HEK293T (cell line): ENCODE measurements around the gene NSUN2.

Experiments used
- CTCF ChIA-PET: fragments of 350-600 bp; formaldehyde crosslinking; extraction: SDS; loops from one replicate; lab custom pipeline; 2021; ENCODE audit warnings: antibody characterized with exemption, inconsistent platforms; lab: Yijun Ruan, JAX
- POLR2A ChIA-PET: fragments of 350-600 bp; formaldehyde crosslinking; extraction: SDS; loops from one replicate; lab custom pipeline; 2020; ENCODE audit warnings: antibody characterized with exemption, inconsistent platforms; lab: Yijun Ruan, JAX
- DNase-seq: peaks from one replicate; pipeline ENCODE4 v3.0.0; 2012; ENCODE audit warnings: mixed read lengths; ENCODE audit errors: extremely low spot score
- ARNT ChIP-seq: fragments of 450-650 bp; IDR thresholded peaks from 2 replicates; pipeline ENCODE4 v1.6.1; 2017; ENCODE audit warnings: mild to moderate bottlenecking
- BHLHE40 ChIP-seq: fragments of 450-650 bp; IDR thresholded peaks from 2 replicates; pipeline ENCODE4 v1.6.1; 2016; ENCODE audit warnings: mild to moderate bottlenecking, moderate library complexity, borderline replicate concordance
- CTBP1 ChIP-seq: fragments of 450-650 bp; IDR thresholded peaks from 2 replicates; pipeline ENCODE4 v1.6.1; 2016; ENCODE audit warnings: borderline replicate concordance
- ELF4 ChIP-seq: fragments of 450-650 bp; IDR thresholded peaks from 2 replicates; pipeline ENCODE4 v1.6.1; 2017; ENCODE audit warnings: antibody characterized with exemption
- FOXA1 ChIP-seq: fragments of 450-650 bp; IDR thresholded peaks from 2 replicates; pipeline ENCODE4 v1.6.1; 2016; ENCODE audit warnings: mild to moderate bottlenecking
- FOXK2 ChIP-seq: fragments of 450-650 bp; IDR thresholded peaks from 2 replicates; pipeline ENCODE4 v1.6.1; 2016; ENCODE audit warnings: mild to moderate bottlenecking
- FOXM1 ChIP-seq: fragments of 450-650 bp; IDR thresholded peaks from 2 replicates; pipeline ENCODE4 v1.6.1; 2017; ENCODE audit warnings: mild to moderate bottlenecking, borderline replicate concordance
- HDGF ChIP-seq: fragments of 450-650 bp; IDR thresholded peaks from 2 replicates; pipeline ENCODE4 v1.6.1; 2017; ENCODE audit warnings: antibody characterized with exemption, borderline replicate concordance
- L3MBTL2 ChIP-seq: fragments of 450-650 bp; conservative IDR thresholded peaks from 2 replicates; pipeline ENCODE4 v1.6.1; 2016; ENCODE audit warnings: mild to moderate bottlenecking
- LEF1 ChIP-seq: fragments of 450-650 bp; IDR thresholded peaks from 2 replicates; pipeline ENCODE4 v1.6.1; 2017; ENCODE audit warnings: mild to moderate bottlenecking, borderline replicate concordance
- NFRKB ChIP-seq: fragments of 450-650 bp; IDR thresholded peaks from 2 replicates; pipeline ENCODE4 v1.6.1; 2016; ENCODE audit warnings: mild to moderate bottlenecking, moderate library complexity
- PKNOX1 ChIP-seq: fragments of 450-650 bp; IDR thresholded peaks from 2 replicates; pipeline ENCODE4 v1.6.1; 2016
- SP1 ChIP-seq: fragments of 450-650 bp; IDR thresholded peaks from 2 replicates; pipeline ENCODE4 v1.6.1; 2017
- SUZ12 ChIP-seq: fragments of 450-650 bp; IDR thresholded peaks from 2 replicates; pipeline ENCODE4 v1.6.1; 2016; ENCODE audit warnings: mild to moderate bottlenecking
- TARDBP ChIP-seq: fragments of 450-650 bp; IDR thresholded peaks from 2 replicates; pipeline ENCODE4 v1.6.1; 2016
- ZNF384 ChIP-seq: fragments of 450-650 bp; IDR thresholded peaks from 2 replicates; pipeline ENCODE4 v1.6.1; 2016

NSUN2 gene

GRCh38 chr5:6570530-6570929 is 62.3 kb downstream of the NSUN2 start:
- POLR2A ChIA-PET, result no interaction called here
- DNase-seq, result no peak
- CTCF ChIA-PET, result no interaction called here
- no peak for TF ChIP-seq ZNF384

GRCh38 chr5:6568889-6569288 is 64.0 kb downstream of the NSUN2 start:
- DNase-seq, result no peak
- POLR2A ChIA-PET, result no interaction called here
- TF ChIP-seq HDGF (no peak), L3MBTL2 (no peak), CTBP1 (no peak), SUZ12 (no peak), ZNF384 (no peak), FOXM1 (no peak), FOXK2 (no peak), ELF4 (no peak), LEF1 (no peak), NFRKB (no peak), BHLHE40 (no peak), TARDBP (no peak), FOXA1 (no peak), SP1 (no peak), PKNOX1 (no peak)
- CTCF ChIA-PET, result no interaction called here

GRCh38 chr5:6568383-6568782 is 64.5 kb downstream of the NSUN2 start:
- TF ChIP-seq L3MBTL2, result no peak
- TF ChIP-seq ZNF384, result no peak
- no peak for TF ChIP-seq FOXM1
- TF ChIP-seq SP1, result no peak
- ChIA-PET POLR2A (no interaction called here), CTCF (no interaction called here)
- no peak for DNase-seq

GRCh38 chr5:6567835-6568234 is 65.0 kb downstream of the NSUN2 start:
- no peak for DNase-seq
- no peak for TF ChIP-seq ELF4
- no peak for TF ChIP-seq LEF1
- no peak for TF ChIP-seq FOXM1
- TF ChIP-seq SP1, result no peak
- TF ChIP-seq SUZ12, result no peak
- TF ChIP-seq ZNF384, result no peak
- TF ChIP-seq NFRKB, result no peak
- no peak for TF ChIP-seq ARNT
- TF ChIP-seq FOXK2, result no peak
- TF ChIP-seq FOXA1, result no peak
- no peak for TF ChIP-seq TARDBP
- POLR2A ChIA-PET, result no interaction called here
- CTCF ChIA-PET, result no interaction called here

GRCh38 chr5:6567068-6567467 is 65.8 kb downstream of the NSUN2 start:
- TF ChIP-seq PKNOX1 (no peak), SUZ12 (no peak), ZNF384 (no peak), LEF1 (no peak), ARNT (no peak), HDGF (no peak)
- no peak for DNase-seq
- ChIA-PET CTCF (no interaction called here), POLR2A (no interaction called here)

GRCh38 chr5:6565492-6565891 is 67.4 kb downstream of the NSUN2 start:
- TF ChIP-seq HDGF, result no peak
- no peak for TF ChIP-seq ZNF384
- TF ChIP-seq SUZ12, result no peak
- no peak for TF ChIP-seq NFRKB
- no peak for TF ChIP-seq LEF1
- TF ChIP-seq ELF4, result no peak
- TF ChIP-seq PKNOX1, result no peak
- TF ChIP-seq FOXK2, result no peak
- TF ChIP-seq CTBP1, result no peak
- no peak for TF ChIP-seq ARNT
- TF ChIP-seq FOXM1, result no peak
- no peak for TF ChIP-seq FOXA1
- no peak for TF ChIP-seq BHLHE40
- TF ChIP-seq L3MBTL2, result no peak
- TF ChIP-seq TARDBP, result no peak
- DNase-seq, result no peak
- ChIA-PET POLR2A (no interaction called here), CTCF (no interaction called here)

GRCh38 chr5:6557807-6558575 is 74.9 kb downstream of the NSUN2 start:
- TF ChIP-seq ARNT (no peak), TARDBP (no peak), FOXM1 (no peak), SP1 (no peak), CTBP1 (no peak), SUZ12 (no peak), FOXA1 (no peak), HDGF (no peak), PKNOX1 (no peak), NFRKB (no peak), LEF1 (no peak), BHLHE40 (no peak)
- ChIA-PET CTCF (no interaction called here), POLR2A (no interaction called here)

More at GRCh38 chr5:6557807-6558575, 74.9 kb downstream of the NSUN2 start:
- DNase-seq, result no peak
